ENCODE data around the gene ACTL7B.

ACTL7B gene

DNA sequence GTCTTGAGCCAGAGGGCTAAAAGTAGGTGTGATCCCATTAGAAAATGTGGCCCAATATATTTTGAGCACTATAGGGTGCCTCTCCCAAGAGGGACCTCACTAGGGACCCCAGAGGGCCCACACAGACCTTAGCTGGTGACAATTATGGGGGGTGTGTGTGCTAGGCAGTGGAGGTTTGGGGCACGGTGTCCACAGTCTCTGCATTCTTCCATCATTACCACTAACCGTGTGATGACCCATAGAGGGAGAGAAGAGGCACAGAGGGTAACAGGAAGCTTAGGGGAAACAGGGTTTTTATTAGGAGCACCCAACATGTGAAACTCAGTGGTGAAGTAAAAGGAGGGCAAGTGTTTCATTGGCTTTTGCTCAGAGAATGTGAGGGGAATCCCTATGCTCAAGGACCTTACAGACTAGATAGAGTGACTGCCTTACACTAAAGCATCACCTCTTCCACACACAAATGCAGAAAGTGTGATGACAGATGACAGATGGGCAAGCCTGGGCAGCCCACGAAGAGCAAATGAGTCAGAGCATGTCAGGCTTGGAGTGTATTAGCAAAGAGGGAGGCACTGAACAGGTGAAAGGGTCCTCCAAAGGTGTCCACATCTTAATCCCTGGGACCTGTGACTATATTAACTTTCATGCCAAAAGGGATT, 3.8 kb upstream of the ACTL7B start:
- DNase-seq, result no peak
- Histone ChIP-seq H3K27me3 (no peaks in the 10 kb centered on the region), H3K36me3 (no peaks in the 10 kb centered on the region), H3K4me1 (no peaks in the 10 kb centered on the region), H3K9me3 (no peaks in the 10 kb centered on the region), H3K4me3 (ENCODE audit: low read depth, low read length) (no peak overlapping the region)
- TF ChIP-seq, protein P1, sequence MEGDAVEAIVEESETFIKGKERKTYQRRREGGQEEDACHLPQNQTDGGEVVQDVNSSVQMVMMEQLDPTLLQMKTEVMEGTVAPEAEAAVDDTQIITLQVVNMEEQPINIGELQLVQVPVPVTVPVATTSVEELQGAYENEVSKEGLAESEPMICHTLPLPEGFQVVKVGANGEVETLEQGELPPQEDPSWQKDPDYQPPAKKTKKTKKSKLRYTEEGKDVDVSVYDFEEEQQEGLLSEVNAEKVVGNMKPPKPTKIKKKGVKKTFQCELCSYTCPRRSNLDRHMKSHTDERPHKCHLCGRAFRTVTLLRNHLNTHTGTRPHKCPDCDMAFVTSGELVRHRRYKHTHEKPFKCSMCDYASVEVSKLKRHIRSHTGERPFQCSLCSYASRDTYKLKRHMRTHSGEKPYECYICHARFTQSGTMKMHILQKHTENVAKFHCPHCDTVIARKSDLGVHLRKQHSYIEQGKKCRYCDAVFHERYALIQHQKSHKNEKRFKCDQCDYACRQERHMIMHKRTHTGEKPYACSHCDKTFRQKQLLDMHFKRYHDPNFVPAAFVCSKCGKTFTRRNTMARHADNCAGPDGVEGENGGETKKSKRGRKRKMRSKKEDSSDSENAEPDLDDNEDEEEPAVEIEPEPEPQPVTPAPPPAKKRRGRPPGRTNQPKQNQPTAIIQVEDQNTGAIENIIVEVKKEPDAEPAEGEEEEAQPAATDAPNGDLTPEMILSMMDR (IDR thresholded peaks at IDR 0.05; ENCODE audit: low read depth, low read length), result no peak

DNA sequence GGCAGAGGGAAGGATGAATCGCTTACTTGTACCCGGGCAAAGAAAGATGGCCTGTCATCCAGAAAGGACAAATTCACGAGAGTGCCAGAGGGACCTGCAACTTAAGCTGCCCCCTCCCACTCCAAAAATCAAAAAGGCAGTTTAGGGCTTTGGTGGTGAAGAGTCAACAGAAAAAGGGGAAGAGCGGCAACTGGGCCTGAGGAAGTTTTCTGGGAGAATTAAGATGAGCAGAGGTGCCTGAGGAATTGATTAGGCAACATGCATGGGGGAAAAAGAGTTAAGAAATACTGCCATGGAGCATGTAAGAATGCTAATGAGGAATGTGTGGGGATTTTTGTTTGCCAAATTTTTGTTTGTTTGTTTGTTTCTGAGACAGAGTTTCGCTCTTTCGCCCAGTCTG, 1.8 kb upstream of the ACTL7B start:
- TF ChIP-seq, protein P1 (IDR thresholded peaks at IDR 0.05; ENCODE audit: low read depth, low read length), result no peak
- H3K27me3 ChIP-seq, result no peaks in the 10 kb centered on the region
- no peak overlapping the region for H3K4me3 ChIP-seq (ENCODE audit: low read depth, low read length)
- no peaks in the 10 kb centered on the region for H3K4me1 ChIP-seq
- no peak for DNase-seq
- H3K9me3 ChIP-seq, result no peaks in the 10 kb centered on the region
- no peaks in the 10 kb centered on the region for H3K36me3 ChIP-seq

GRCh38 chr9:108855529-108855886, 278 bp downstream of the ACTL7B start:
- TF ChIP-seq, protein P1 (IDR thresholded peaks at IDR 0.05; ENCODE audit: low read depth, low read length), result no peak
- Histone ChIP-seq H3K4me1 (no peaks in the 10 kb centered on the region), H3K9me3 (no peaks in the 10 kb centered on the region), H3K4me3 (ENCODE audit: low read depth, low read length) (no peak overlapping the region), H3K27me3 (no peaks in the 10 kb centered on the region), H3K36me3 (no peaks in the 10 kb centered on the region)
- no peak for DNase-seq

- no peak for DNase-seq
- TF ChIP-seq, protein P1 (IDR thresholded peaks at IDR 0.05; ENCODE audit: low read depth, low read length), result no peak
- Histone ChIP-seq H3K36me3 (no peaks in the 10 kb centered on the region), H3K27me3 (no peaks in the 10 kb centered on the region), H3K4me1 (no peaks in the 10 kb centered on the region), H3K4me3 (ENCODE audit: low read depth, low read length) (no peak overlapping the region), H3K9me3 (no peaks in the 10 kb centered on the region)
Measured at GRCh38 chr9:108854641-108855528, 901 bp downstream of the ACTL7B start.

- Histone ChIP-seq H3K9me3 (no peaks in the 10 kb centered on the region), H3K36me3 (no peaks in the 10 kb centered on the region), H3K27me3 (no peaks in the 10 kb centered on the region), H3K4me1 (no peaks in the 10 kb centered on the region), H3K4me3 (ENCODE audit: low read depth, low read length) (no peak overlapping the region)
- TF ChIP-seq, protein P1 (IDR thresholded peaks at IDR 0.05; ENCODE audit: low read depth, low read length), result peak; percentile 13; the same call in 1 of the 2 replicates
- no peak for DNase-seq
Measured at GRCh38 chr9:108854094-108854493, 1.7 kb downstream of the ACTL7B start.

DNA sequence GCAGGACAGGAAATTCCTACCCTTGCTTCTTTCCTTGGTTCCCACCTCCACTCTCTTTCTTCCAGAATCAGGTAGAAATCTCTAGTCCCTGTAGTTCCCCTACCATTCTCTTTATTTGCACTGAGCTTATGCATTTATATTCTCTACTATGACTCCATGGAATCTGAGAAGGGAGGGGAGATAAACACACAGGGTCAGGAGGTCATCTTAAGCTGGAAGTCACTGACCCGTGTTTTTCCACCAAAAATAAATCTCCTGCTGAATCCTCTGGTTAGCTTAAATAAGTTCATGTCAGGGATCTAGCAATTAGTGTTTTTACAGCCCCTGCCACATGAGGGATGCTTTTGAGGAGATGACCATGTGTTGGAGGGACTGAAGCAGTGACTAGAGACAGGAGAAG, 3.7 kb downstream of the ACTL7B start:
- no peak overlapping the region for H3K4me3 ChIP-seq (ENCODE audit: low read depth, low read length)
- H3K27me3 ChIP-seq, result no peaks in the 10 kb centered on the region
- no peaks in the 10 kb centered on the region for H3K9me3 ChIP-seq
- H3K4me1 ChIP-seq, result no peaks in the 10 kb centered on the region
- DNase-seq, result no peak
- no peaks in the 10 kb centered on the region for H3K36me3 ChIP-seq
- TF ChIP-seq, protein P1 (IDR thresholded peaks at IDR 0.05; ENCODE audit: low read depth, low read length), result no peak
